Mesendoderm (in vitro differentiated cells): ENCODE data around the gene APCDD1.

Experiments used
- DNase-seq: peaks from one replicate; pipeline ENCODE4 v3.0.0; 2013
- H2AK5ac ChIP-seq: 2 replicates; pipeline ENCODE4 v1.6.1; 2013; ENCODE audit warnings: low read length, inconsistent platforms
- H2BK120ac ChIP-seq: 2 replicates; pipeline ENCODE4 v1.6.1; 2013; ENCODE audit warnings: low read depth, mild to moderate bottlenecking, low read length, moderate library complexity, mixed read lengths
- H2BK15ac ChIP-seq: replicated peaks from 2 replicates; pipeline ENCODE4 v1.6.1; 2013; ENCODE audit warnings: low read depth, mild to moderate bottlenecking, moderate library complexity
- H2BK5ac ChIP-seq: 2 replicates; pipeline ENCODE4 v1.6.1; 2013; ENCODE audit warnings: low read length, inconsistent platforms
- H3K18ac ChIP-seq: 2 replicates; pipeline ENCODE4 v1.6.1; 2013; ENCODE audit warnings: mild to moderate bottlenecking, low read length, mixed read lengths
- H3K23ac ChIP-seq: one replicate; pipeline ENCODE4 v1.6.1; 2013; ENCODE audit warnings: low read length
- H3K27ac ChIP-seq: 2 replicates; pipeline ENCODE4 v1.5.1; 2013; ENCODE audit warnings: low read depth, mild to moderate bottlenecking, inconsistent platforms, low read length, moderate library complexity
- H3K27me3 ChIP-seq: 2 replicates; pipeline ENCODE4 v1.6.1; 2013; ENCODE audit warnings: low read length, control low read depth, mild to moderate bottlenecking, inconsistent platforms; ENCODE audit not compliant: insufficient read depth, poor library complexity
- H3K36me3 ChIP-seq: 2 replicates; pipeline ENCODE4 v1.6.1; 2013; ENCODE audit warnings: low read length, inconsistent platforms; ENCODE audit not compliant: control insufficient read depth, insufficient read depth
- H3K4ac ChIP-seq: one replicate; pipeline ENCODE4 v1.6.1; 2013; ENCODE audit warnings: low read depth, mild to moderate bottlenecking, low read length, moderate library complexity
- H3K4me1 ChIP-seq: 2 replicates; pipeline ENCODE4 v1.6.1; 2013; ENCODE audit warnings: low read depth, low read length, inconsistent platforms; ENCODE audit not compliant: control insufficient read depth
- H3K4me2 ChIP-seq: 2 replicates; pipeline ENCODE4 v1.6.1; 2013; ENCODE audit warnings: low read length
- H3K4me3 ChIP-seq: 2 replicates; pipeline ENCODE4 v1.5.1; 2013; ENCODE audit warnings: mild to moderate bottlenecking, low read length
- H3K56ac ChIP-seq: one replicate; pipeline ENCODE4 v1.6.1; 2013; ENCODE audit warnings: low read length
- H3K79me1 ChIP-seq: 2 replicates; pipeline ENCODE4 v1.6.1; 2013; ENCODE audit warnings: low read length, inconsistent platforms
- H3K79me2 ChIP-seq: 2 replicates; pipeline ENCODE4 v1.6.1; 2013; ENCODE audit warnings: mild to moderate bottlenecking, low read length; ENCODE audit not compliant: control insufficient read depth, insufficient read depth
- H3K9ac ChIP-seq: 2 replicates; pipeline ENCODE4 v1.6.1; 2013; ENCODE audit warnings: low read length, inconsistent platforms
- H4K5ac ChIP-seq: one replicate; pipeline ENCODE4 v1.6.1; 2013; ENCODE audit warnings: low read length
- H4K8ac ChIP-seq: one replicate; pipeline ENCODE4 v1.6.1; 2013; ENCODE audit warnings: low read depth, mild to moderate bottlenecking, control low read depth, low read length, moderate library complexity
- WGBS: extraction: QIAGEN DNeasy Blood & Tissue Kit; methylation state at CpG from one replicate; pipeline ENCODE4 v1.1.7; 2013; ENCODE audit warnings: low lambda C conversion rate, missing lambda C conversion rate; ENCODE audit not compliant: insufficient coverage; ENCODE audit errors: extremely low coverage; 5-methylcytosine and 5-hydroxymethylcytosine counted together

Gene APCDD1

DNA sequence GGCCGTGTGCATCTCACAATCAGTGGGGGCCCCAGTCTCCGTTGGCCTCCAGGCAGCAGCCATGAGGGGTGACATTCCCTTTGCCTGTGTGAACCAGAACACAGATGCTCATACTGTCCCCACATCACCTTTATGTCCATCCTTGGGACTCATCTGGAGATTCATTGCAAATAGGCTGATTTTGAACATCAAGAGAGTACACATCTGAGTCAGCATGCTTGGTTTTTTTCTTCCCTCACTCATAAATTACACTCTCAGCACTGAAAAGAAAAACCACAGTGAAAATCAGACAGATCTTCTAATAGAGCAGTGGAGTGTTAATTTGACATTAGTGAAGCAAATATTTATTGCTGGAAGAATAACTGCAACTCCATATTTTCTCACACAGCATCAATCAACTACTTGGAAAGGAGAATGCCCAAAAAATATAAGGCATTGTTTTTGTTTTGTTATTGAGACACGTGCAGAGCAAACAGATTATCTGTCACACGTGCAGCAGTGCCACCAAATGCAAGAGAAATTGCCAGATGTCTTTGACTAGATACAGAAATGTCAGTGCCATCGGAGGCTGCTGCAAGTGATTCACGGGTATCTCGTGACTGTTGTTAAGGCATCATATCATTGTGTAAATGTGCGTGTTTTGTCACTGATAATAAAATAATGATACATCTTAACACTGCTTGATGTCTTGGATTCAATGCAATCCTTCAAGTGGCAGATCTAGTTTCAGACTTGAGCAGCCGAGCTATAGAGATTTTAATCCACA, 10.9 kb downstream of the APCDD1 start:
- H3K9ac ChIP-seq, result no peak overlapping the region
- H4K8ac ChIP-seq, result no peak overlapping the region
- H2BK120ac ChIP-seq, result no peak overlapping the region
- H3K4ac ChIP-seq, result no peak overlapping the region
- H3K36me3 ChIP-seq, result peaks cover 2% of the 10 kb centered on the region
- whole genome bisulfite sequencing, result no CpG with 5 or more reads among the region's 9 CpGs
- no peak overlapping the region for H3K4me3 ChIP-seq
- no peak overlapping the region for H2BK15ac ChIP-seq
- H3K79me2 ChIP-seq, result peaks cover 15% of the 10 kb centered on the region
- no peak overlapping the region for H4K5ac ChIP-seq
- no peak overlapping the region for H3K18ac ChIP-seq
- no peaks in the 10 kb centered on the region for H3K27me3 ChIP-seq
- no peaks in the 10 kb centered on the region for H3K4me1 ChIP-seq
- no peak overlapping the region for H3K4me2 ChIP-seq
- no peak overlapping the region for H2AK5ac ChIP-seq
- DNase-seq, result no peak
- no peak overlapping the region for H2BK5ac ChIP-seq
- H3K56ac ChIP-seq, result no peak overlapping the region
- H3K23ac ChIP-seq, result no peak overlapping the region
- H3K27ac ChIP-seq, result no peak overlapping the region
- peaks cover 12% of the 10 kb centered on the region for H3K79me1 ChIP-seq

DNA sequence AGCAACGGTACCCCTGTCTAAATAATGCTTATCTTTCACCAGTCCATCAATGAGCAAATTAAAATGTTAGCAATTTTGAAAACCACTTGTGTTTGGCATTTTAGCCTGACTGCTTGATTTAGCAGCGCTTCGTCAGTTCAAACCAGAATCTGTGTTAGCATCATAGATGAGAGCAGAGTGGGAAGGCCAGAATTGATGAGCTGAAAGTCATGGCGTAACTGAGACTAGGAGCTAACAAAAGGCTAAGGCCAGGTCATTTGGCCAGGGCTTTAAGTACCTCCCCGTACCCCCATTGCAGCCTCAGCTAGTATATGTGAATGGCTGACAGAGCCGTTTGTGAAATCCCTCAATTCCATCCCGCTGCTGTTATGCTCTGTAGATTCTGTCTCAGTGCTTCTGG, 16.0 kb downstream of the APCDD1 start:
- Histone ChIP-seq H2BK120ac (no peak overlapping the region), H3K79me1 (no peaks in the 10 kb centered on the region), H3K36me3 (peaks cover 2% of the 10 kb centered on the region), H3K4me3 (no peak overlapping the region), H4K5ac (no peak overlapping the region), H3K4ac (no peak overlapping the region), H3K79me2 (no peaks in the 10 kb centered on the region), H3K9ac (no peak overlapping the region), H2BK15ac (no peak overlapping the region), H3K18ac (no peak overlapping the region), H2AK5ac (no peak overlapping the region), H2BK5ac (no peak overlapping the region), H4K8ac (no peak overlapping the region), H3K4me1 (no peaks in the 10 kb centered on the region), H3K4me2 (no peak overlapping the region), H3K27me3 (no peaks in the 10 kb centered on the region), H3K56ac (no peak overlapping the region), H3K23ac (no peak overlapping the region), H3K27ac (no peak overlapping the region)
- no CpG with 5 or more reads among the region's 7 CpGs for WGBS
- no peak for DNase-seq

GRCh38 chr18:10471574-10471973, 17.1 kb downstream of the APCDD1 start:
- Histone ChIP-seq H3K4ac (no peak overlapping the region), H2BK120ac (no peak overlapping the region), H3K27ac (no peak overlapping the region), H3K79me2 (no peaks in the 10 kb centered on the region), H3K79me1 (no peaks in the 10 kb centered on the region), H3K27me3 (no peaks in the 10 kb centered on the region), H2BK5ac (no peak overlapping the region), H3K9ac (no peak overlapping the region), H4K5ac (no peak overlapping the region), H3K4me1 (peaks cover 2% of the 10 kb centered on the region), H2AK5ac (no peak overlapping the region), H3K23ac (no peak overlapping the region), H4K8ac (no peak overlapping the region), H3K56ac (no peak overlapping the region), H3K36me3 (peaks cover 2% of the 10 kb centered on the region), H3K4me3 (no peak overlapping the region), H3K18ac (no peak overlapping the region), H3K4me2 (no peak overlapping the region), H2BK15ac (no peak overlapping the region)
- WGBS, result no CpG with 5 or more reads among the region's 22 CpGs
- DNase-seq, result no peak

GRCh38 chr18:10473132-10473531, 18.7 kb downstream of the APCDD1 start:
- H2AK5ac ChIP-seq, result no peak overlapping the region
- WGBS, result no CpG with 5 or more reads among the region's 5 CpGs
- peaks cover 2% of the 10 kb centered on the region for H3K36me3 ChIP-seq
- no peak overlapping the region for H4K5ac ChIP-seq
- no peak overlapping the region for H3K27ac ChIP-seq
- no peaks in the 10 kb centered on the region for H3K27me3 ChIP-seq
- no peak overlapping the region for H3K23ac ChIP-seq
- no peak for DNase-seq
- no peak overlapping the region for H3K4me2 ChIP-seq
- H2BK5ac ChIP-seq, result no peak overlapping the region
- H3K9ac ChIP-seq, result no peak overlapping the region
- H3K79me2 ChIP-seq, result no peaks in the 10 kb centered on the region
- no peak overlapping the region for H3K4me3 ChIP-seq
- no peak overlapping the region for H2BK15ac ChIP-seq
- H3K4ac ChIP-seq, result no peak overlapping the region
- H3K4me1 ChIP-seq, result peaks cover 11% of the 10 kb centered on the region
- H3K79me1 ChIP-seq, result no peaks in the 10 kb centered on the region
- H2BK120ac ChIP-seq, result no peak overlapping the region
- no peak overlapping the region for H3K56ac ChIP-seq
- no peak overlapping the region for H4K8ac ChIP-seq
- H3K18ac ChIP-seq, result no peak overlapping the region

DNA sequence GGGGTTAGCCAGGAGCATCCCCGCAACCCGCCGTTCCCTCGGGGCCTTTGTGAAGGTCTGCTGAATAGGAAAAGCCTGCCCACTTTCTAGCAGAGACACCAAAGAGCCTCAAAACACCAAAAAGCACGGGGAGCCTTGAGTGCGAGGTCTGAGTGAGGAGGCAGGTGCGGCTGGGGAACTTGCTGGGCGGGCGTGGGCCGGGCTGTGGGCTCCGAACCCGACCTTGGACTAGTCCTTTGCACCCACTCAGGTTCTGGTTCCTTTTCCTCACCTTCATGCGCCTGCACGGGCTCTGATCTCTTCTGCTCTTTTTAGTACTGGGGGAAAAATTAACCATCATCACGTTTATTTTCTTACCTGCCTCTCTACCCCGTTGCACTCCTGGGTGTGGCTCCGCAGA, 19.9 kb downstream of the APCDD1 start:
- H3K9ac ChIP-seq, result no peak overlapping the region
- no peaks in the 10 kb centered on the region for H3K27me3 ChIP-seq
- H4K8ac ChIP-seq, result no peak overlapping the region
- H3K79me1 ChIP-seq, result no peaks in the 10 kb centered on the region
- H3K4me3 ChIP-seq, result no peak overlapping the region
- no peak for DNase-seq
- no peaks in the 10 kb centered on the region for H3K79me2 ChIP-seq
- H2BK5ac ChIP-seq, result no peak overlapping the region
- no peak overlapping the region for H3K23ac ChIP-seq
- H2BK15ac ChIP-seq, result no peak overlapping the region
- H3K4me2 ChIP-seq, result no peak overlapping the region
- H3K56ac ChIP-seq, result no peak overlapping the region
- H3K18ac ChIP-seq, result no peak overlapping the region
- no peak overlapping the region for H3K27ac ChIP-seq
- no CpG with 5 or more reads among the region's 17 CpGs for WGBS
- peaks cover 11% of the 10 kb centered on the region for H3K4me1 ChIP-seq
- H3K36me3 ChIP-seq, result peaks cover 4% of the 10 kb centered on the region
- no peak overlapping the region for H2BK120ac ChIP-seq
- no peak overlapping the region for H3K4ac ChIP-seq
- no peak overlapping the region for H2AK5ac ChIP-seq
- H4K5ac ChIP-seq, result no peak overlapping the region

DNA sequence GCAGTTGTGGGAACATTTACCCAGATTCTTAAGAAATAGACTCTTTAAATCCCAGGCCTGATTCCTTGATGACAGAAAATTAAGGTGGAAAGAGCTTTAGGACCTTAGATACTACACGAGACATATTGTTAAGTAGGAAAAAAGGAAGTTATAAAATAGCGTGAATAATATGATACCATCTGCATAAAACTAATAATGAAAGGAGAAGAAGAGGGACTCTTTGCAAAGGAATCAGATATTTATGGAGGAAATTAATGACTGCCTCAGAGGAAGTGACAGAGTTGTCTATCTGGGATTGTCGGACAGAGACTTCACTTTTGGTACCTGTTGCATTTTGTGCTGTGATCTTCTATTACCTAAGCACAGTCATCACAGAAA, 20.8 kb downstream of the APCDD1 start:
- Histone ChIP-seq H3K36me3 (peaks cover 3% of the 10 kb centered on the region), H3K4me2 (no peak overlapping the region), H2BK5ac (no peak overlapping the region), H3K9ac (no peak overlapping the region), H3K4me1 (peaks cover 11% of the 10 kb centered on the region), H3K79me2 (no peaks in the 10 kb centered on the region), H2BK15ac (no peak overlapping the region), H3K4ac (no peak overlapping the region), H2BK120ac (no peak overlapping the region), H3K4me3 (no peak overlapping the region), H4K5ac (no peak overlapping the region), H3K18ac (no peak overlapping the region), H3K79me1 (no peaks in the 10 kb centered on the region), H3K27me3 (no peaks in the 10 kb centered on the region), H3K27ac (no peak overlapping the region), H3K23ac (no peak overlapping the region), H3K56ac (no peak overlapping the region), H4K8ac (no peak overlapping the region), H2AK5ac (no peak overlapping the region)
- no peak for DNase-seq
- no CpG with 5 or more reads among the region's 3 CpGs for WGBS
